DND-41 (cell line): ENCODE data around the gene DCAF5.

ENCODE experiments used
- ATAC-seq: fragments of 200-7000 bp; cut with Tn5 transposase; 3 replicates; pipeline ENCODE4 v1.9.1; 2021; ENCODE audit warnings: low read depth; ENCODE audit not compliant: insufficient read depth
- DNase-seq: peaks from one replicate; pipeline ENCODE4 v3.0.0-alpha.2; 2020
- H2AFZ ChIP-seq: 2 replicates; pipeline ENCODE4 v1.6.0; 2012; ENCODE audit warnings: low read depth, low read length
- H3K27ac ChIP-seq: 2 replicates; pipeline ENCODE4 v1.5.1; 2012; ENCODE audit warnings: low read length, inconsistent platforms
- H3K27me3 ChIP-seq: fragments of 200-600 bp; sonication (generic); 2 replicates; pipeline ENCODE4 v1.6.0; 2012; ENCODE audit warnings: low read length, mild to moderate bottlenecking, inconsistent platforms; ENCODE audit not compliant: insufficient read depth, poor library complexity
- H3K36me3 ChIP-seq: 2 replicates; pipeline ENCODE4 v1.5.1; 2012; ENCODE audit warnings: low read length, inconsistent platforms; ENCODE audit not compliant: insufficient read depth
- H3K4me1 ChIP-seq: 2 replicates; pipeline ENCODE4 v1.5.1; 2012; ENCODE audit warnings: mild to moderate bottlenecking, low read length; ENCODE audit not compliant: insufficient read depth
- H3K4me2 ChIP-seq: 2 replicates; pipeline ENCODE4 v1.6.0; 2012; ENCODE audit warnings: mild to moderate bottlenecking, moderate library complexity, low read length, inconsistent platforms; ENCODE audit not compliant: insufficient read depth
- H3K4me3 ChIP-seq, 2 experiments: fragments of 200-600 bp in 1 of 2; shearing (Covaris generic) in 1 of 2; 2 replicates each; pipeline ENCODE4 v1.5.1; 2012 to 2016; ENCODE audit warnings: inconsistent platforms in 2 of 2, low read length in 2 of 2, mild to moderate bottlenecking in 2 of 2, low read depth in 1 of 2, moderate library complexity in 1 of 2
- H3K79me2 ChIP-seq: 2 replicates; pipeline ENCODE4 v1.6.0; 2012; ENCODE audit warnings: low read length, inconsistent platforms; ENCODE audit not compliant: insufficient read depth
- H3K9ac ChIP-seq: 2 replicates; pipeline ENCODE4 v1.6.0; 2012; ENCODE audit warnings: low read depth, mild to moderate bottlenecking, inconsistent platforms, low read length, moderate library complexity
- H3K9me3 ChIP-seq: 2 replicates; pipeline ENCODE4 v1.5.1; 2012; ENCODE audit warnings: low read length, moderate library complexity, mild to moderate bottlenecking, inconsistent platforms; ENCODE audit not compliant: insufficient read depth, severe bottlenecking
- H4K20me1 ChIP-seq: 2 replicates; pipeline ENCODE4 v1.6.0; 2012; ENCODE audit warnings: low read length; ENCODE audit not compliant: insufficient read depth
- CTCF ChIP-seq: IDR thresholded peaks from 2 replicates; pipeline ENCODE4 v1.5.1; 2012; ENCODE audit warnings: borderline replicate concordance, low read length, moderate library complexity, mild to moderate bottlenecking; ENCODE audit not compliant: poor library complexity, severe bottlenecking; ENCODE audit errors: extremely low read depth
- EZH2 ChIP-seq: IDR thresholded peaks from 3 replicates; pipeline ENCODE4 v1.6.1; 2012; ENCODE audit warnings: borderline replicate concordance, low read depth, mild to moderate bottlenecking, moderate library complexity, low read length, inconsistent platforms; ENCODE audit not compliant: severe bottlenecking

Gene DCAF5

GRCh38 chr14:69093631-69094421, 59.1 kb downstream of the DCAF5 start:
- H3K4me2 ChIP-seq: no peak overlapping the region
- H3K27me3 ChIP-seq: no peaks in the 10 kb centered on the region
- no peak overlapping the region for H3K27ac ChIP-seq
- H2AFZ ChIP-seq: no peak overlapping the region
- H3K4me3 ChIP-seq: no peak overlapping the region
- no peaks in the 10 kb centered on the region for H3K79me2 ChIP-seq
- no peak for ATAC-seq
- peaks cover 24% of the 10 kb centered on the region for H3K36me3 ChIP-seq
- H4K20me1 ChIP-seq: no peaks in the 10 kb centered on the region
- DNase-seq: no peak
- TF ChIP-seq EZH2 (no peak), CTCF (no peak)
- no peak overlapping the region for H3K9ac ChIP-seq
- H3K9me3 ChIP-seq: no peaks in the 10 kb centered on the region
- H3K4me1 ChIP-seq: no peaks in the 10 kb centered on the region

GRCh38 chr14:69092840-69093422, 60.0 kb downstream of the DCAF5 start:
- no peak for DNase-seq

GRCh38 chr14:69091695-69092094, 61.2 kb downstream of the DCAF5 start:
- no peaks in the 10 kb centered on the region for H3K27me3 ChIP-seq
- no peak overlapping the region for H3K4me2 ChIP-seq
- H2AFZ ChIP-seq: no peak overlapping the region
- H4K20me1 ChIP-seq: no peaks in the 10 kb centered on the region
- H3K4me3 ChIP-seq: no peak overlapping the region
- TF ChIP-seq EZH2 (no peak), CTCF (no peak)
- H3K9me3 ChIP-seq: no peaks in the 10 kb centered on the region
- no peaks in the 10 kb centered on the region for H3K79me2 ChIP-seq
- no peak overlapping the region for H3K9ac ChIP-seq
- H3K36me3 ChIP-seq: peaks cover 39% of the 10 kb centered on the region
- H3K4me1 ChIP-seq: no peaks in the 10 kb centered on the region
- no peak for DNase-seq
- H3K27ac ChIP-seq: no peak overlapping the region
- no peak for ATAC-seq

More at GRCh38 chr14:69092840-69093422, 60.0 kb downstream of the DCAF5 start:
- H4K20me1 ChIP-seq: no peaks in the 10 kb centered on the region
- H3K27me3 ChIP-seq: no peaks in the 10 kb centered on the region
- no peak for TF ChIP-seq CTCF
- no peak for TF ChIP-seq EZH2
- ATAC-seq: no peak
- no peaks in the 10 kb centered on the region for H3K9me3 ChIP-seq
- H3K27ac ChIP-seq: no peak overlapping the region
- no peak overlapping the region for H3K9ac ChIP-seq
- no peak overlapping the region for H3K4me2 ChIP-seq
- H3K36me3 ChIP-seq: peaks cover 28% of the 10 kb centered on the region
- H3K79me2 ChIP-seq: no peaks in the 10 kb centered on the region
- H2AFZ ChIP-seq: no peak overlapping the region
- no peak overlapping the region for H3K4me3 ChIP-seq
- no peaks in the 10 kb centered on the region for H3K4me1 ChIP-seq
